GM06990 (cell line): ENCODE results near the gene ASIC3.

Experiments
- DNase-seq: peaks from one replicate; pipeline ENCODE4 v3.0.0-alpha.2; 2011; ENCODE audit not compliant: insufficient read length; ENCODE audit errors: extremely low read depth
- H3K27me3 ChIP-seq: replicated peaks from 2 replicates; pipeline ENCODE4 v1.6.0; 2011; ENCODE audit warnings: low read length; ENCODE audit not compliant: control insufficient read depth, insufficient read depth
- H3K36me3 ChIP-seq: 2 replicates; pipeline ENCODE4 v1.5.1; 2011; ENCODE audit warnings: low read length; ENCODE audit not compliant: control insufficient read depth, insufficient read depth
- H3K4me3 ChIP-seq: replicated peaks from 2 replicates; pipeline ENCODE4 v1.5.1; 2011; ENCODE audit warnings: low read depth, mild to moderate bottlenecking, control low read depth, low read length
- CTCF ChIP-seq: IDR thresholded peaks from 2 replicates; pipeline ENCODE4 v1.5.1; 2011; ENCODE audit warnings: low read length, control low read depth, mild to moderate bottlenecking, inconsistent platforms; ENCODE audit not compliant: insufficient read depth, poor library complexity, severe bottlenecking

Gene ASIC3

GRCh38 chr7:151062111-151062398 is 13.7 kb downstream of the ASIC3 start:
- Histone ChIP-seq H3K36me3 (peaks cover 10% of the 10 kb centered on the region), H3K4me3 (no peak overlapping the region), H3K27me3 (no peaks in the 10 kb centered on the region)
- no peak for TF ChIP-seq CTCF
- DNase-seq = no peak

- H3K4me3 ChIP-seq = no peak overlapping the region
- no peak for TF ChIP-seq CTCF
- no peaks in the 10 kb centered on the region for H3K27me3 ChIP-seq
- no peak for DNase-seq
- peaks cover 14% of the 10 kb centered on the region for H3K36me3 ChIP-seq
These were observed 14.3 kb downstream of the ASIC3 start for GRCh38 chr7:151062399-151063211.

- no peak for TF ChIP-seq CTCF
- peaks cover 17% of the 10 kb centered on the region for H3K36me3 ChIP-seq
- no peaks in the 10 kb centered on the region for H3K27me3 ChIP-seq
- no peak overlapping the region for H3K4me3 ChIP-seq
- DNase-seq = no peak
These were observed 14.9 kb downstream of the ASIC3 start for GRCh38 chr7:151063212-151063561.

- Histone ChIP-seq H3K4me3 (no peak overlapping the region), H3K36me3 (peaks cover 18% of the 10 kb centered on the region), H3K27me3 (no peaks in the 10 kb centered on the region)
- no peak for TF ChIP-seq CTCF
- DNase-seq = no peak
These were observed 16.1 kb downstream of the ASIC3 start for GRCh38 chr7:151064454-151064853.

- no peaks in the 10 kb centered on the region for H3K27me3 ChIP-seq
- no peak for DNase-seq
- no peak for TF ChIP-seq CTCF
- H3K36me3 ChIP-seq = peaks cover 24% of the 10 kb centered on the region
- H3K4me3 ChIP-seq = no peak overlapping the region
These were observed 16.7 kb downstream of the ASIC3 start for GRCh38 chr7:151064993-151065392.

GRCh38 chr7:151065516-151065915 is 17.2 kb downstream of the ASIC3 start:
- H3K36me3 ChIP-seq = peaks cover 29% of the 10 kb centered on the region
- TF ChIP-seq CTCF = no peak
- no peak for DNase-seq
- H3K4me3 ChIP-seq = no peak overlapping the region
- no peaks in the 10 kb centered on the region for H3K27me3 ChIP-seq
